Stomach (tissue), 4 donors: ENCODE data around the gene DLX4.

Source experiments
- EP300 ChIP-seq: sonication (generic); formaldehyde crosslinking; IDR thresholded peaks from one replicate; pipeline ENCODE4 v1.6.1; 2017; ENCODE audit warnings: antibody characterized with exemption
- POLR2AphosphoS5 ChIP-seq, 3 donors: sonication (generic); formaldehyde crosslinking; IDR thresholded peaks; one replicate each; pipeline ENCODE4 v1.6.1; 2016; ENCODE audit warnings: antibody characterized with exemption in 3 of 3
- TF ChIP-seq, protein P1 (sequence below), 7 experiments: fragments of 450-650 bp in 4 of 7; fragments of 200-600 bp in 3 of 7; sonication (generic) in 3 of 7; IDR thresholded peaks; one replicate each; pipeline ENCODE4 v1.5.1; 2016 to 2019; ENCODE audit warnings: antibody characterized with exemption in 7 of 7, control low read depth in 2 of 7, mild to moderate bottlenecking in 1 of 7

DNA sequence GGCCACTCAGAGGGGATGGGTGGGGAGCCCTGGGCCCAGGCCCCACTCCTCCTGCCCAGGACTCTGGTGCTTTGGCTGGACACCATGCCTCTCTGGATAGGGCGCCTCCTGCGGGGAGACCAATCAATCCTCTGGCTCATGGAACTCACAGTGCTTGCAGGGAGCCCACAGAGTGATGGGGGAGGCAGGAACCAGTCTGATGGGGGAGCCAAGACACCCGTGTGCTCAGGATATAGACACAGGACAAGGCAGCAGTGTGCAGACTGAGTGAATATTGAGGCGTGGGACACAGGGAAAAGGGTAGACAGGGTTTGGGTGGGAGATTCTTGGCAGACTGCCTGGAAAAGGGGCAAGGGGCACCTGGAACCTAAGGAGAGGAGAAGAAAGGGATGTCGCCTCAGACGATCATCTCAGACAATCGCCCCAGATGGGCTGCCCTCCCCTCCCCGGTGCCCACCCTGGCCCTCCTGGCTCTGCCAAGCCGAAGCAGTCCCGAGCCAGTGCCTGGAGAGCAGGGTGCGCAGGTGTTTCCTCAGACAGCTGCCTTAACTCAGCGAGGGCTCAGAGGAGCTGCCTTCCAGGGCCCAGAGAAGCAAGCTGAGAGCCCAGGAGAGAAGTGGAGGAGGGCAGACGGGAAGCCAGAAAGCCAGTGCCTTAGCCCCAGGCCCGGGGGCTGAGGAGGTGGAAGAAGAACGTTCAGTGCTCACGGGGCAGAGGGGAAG, 37.4 kb upstream of the DLX4 start:
- TF ChIP-seq, protein P1, sequence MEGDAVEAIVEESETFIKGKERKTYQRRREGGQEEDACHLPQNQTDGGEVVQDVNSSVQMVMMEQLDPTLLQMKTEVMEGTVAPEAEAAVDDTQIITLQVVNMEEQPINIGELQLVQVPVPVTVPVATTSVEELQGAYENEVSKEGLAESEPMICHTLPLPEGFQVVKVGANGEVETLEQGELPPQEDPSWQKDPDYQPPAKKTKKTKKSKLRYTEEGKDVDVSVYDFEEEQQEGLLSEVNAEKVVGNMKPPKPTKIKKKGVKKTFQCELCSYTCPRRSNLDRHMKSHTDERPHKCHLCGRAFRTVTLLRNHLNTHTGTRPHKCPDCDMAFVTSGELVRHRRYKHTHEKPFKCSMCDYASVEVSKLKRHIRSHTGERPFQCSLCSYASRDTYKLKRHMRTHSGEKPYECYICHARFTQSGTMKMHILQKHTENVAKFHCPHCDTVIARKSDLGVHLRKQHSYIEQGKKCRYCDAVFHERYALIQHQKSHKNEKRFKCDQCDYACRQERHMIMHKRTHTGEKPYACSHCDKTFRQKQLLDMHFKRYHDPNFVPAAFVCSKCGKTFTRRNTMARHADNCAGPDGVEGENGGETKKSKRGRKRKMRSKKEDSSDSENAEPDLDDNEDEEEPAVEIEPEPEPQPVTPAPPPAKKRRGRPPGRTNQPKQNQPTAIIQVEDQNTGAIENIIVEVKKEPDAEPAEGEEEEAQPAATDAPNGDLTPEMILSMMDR (IDR thresholded peaks at IDR 0.05), result no peak
- no peak for TF ChIP-seq POLR2AphosphoS5 (IDR thresholded peaks at IDR 0.05)
- no peak for TF ChIP-seq EP300
